Liver (tissue), 9 donors: Measurements from ENCODE around the gene CCDC68. TPM values are rescaled to one million over a fixed set of nuclear protein-coding genes. Genes with fewer than 3 reads are reported as not detected.

ENCODE experiments used
- DNase-seq: peaks from one replicate; pipeline ENCODE4 v3.0.0-alpha.2; 2017; ENCODE audit warnings: low spot score
- H3K27ac ChIP-seq, 2 donors: one replicate each; pipeline ENCODE4 v1.7.0; 2013; ENCODE audit warnings: inconsistent platforms in 2 of 2, low read length in 2 of 2, control low read depth in 1 of 2, low read depth in 1 of 2, mild to moderate bottlenecking in 1 of 2
- H3K27me3 ChIP-seq, 4 donors: one replicate each; pipeline versions ENCODE4 v1.6.1 to v1.7.0; 2013; ENCODE audit warnings: low read length in 3 of 4, inconsistent platforms in 1 of 4, mild to moderate bottlenecking in 1 of 4, moderate library complexity in 1 of 4; ENCODE audit not compliant: control insufficient read depth in 4 of 4, insufficient read depth in 4 of 4
- H3K36me3 ChIP-seq, 4 donors: one replicate each; pipeline versions ENCODE4 v1.6.1 to v1.7.0; 2013; ENCODE audit warnings: low read length in 3 of 4, mild to moderate bottlenecking in 3 of 4, low read depth in 1 of 4, moderate library complexity in 1 of 4; ENCODE audit not compliant: control insufficient read depth in 4 of 4, insufficient read depth in 3 of 4
- H3K4me1 ChIP-seq, 4 donors: one replicate each; pipeline versions ENCODE4 v1.6.1 to v1.7.0; 2013; ENCODE audit warnings: low read length in 3 of 4, mild to moderate bottlenecking in 3 of 4, moderate library complexity in 1 of 4; ENCODE audit not compliant: control insufficient read depth in 4 of 4, insufficient read depth in 4 of 4
- H3K4me3 ChIP-seq, 3 donors: one replicate each; pipeline versions ENCODE4 v1.6.1 to v1.7.0; 2013; ENCODE audit warnings: low read length in 3 of 3, control low read depth in 1 of 3, low read depth in 1 of 3, mild to moderate bottlenecking in 1 of 3
- H3K9ac ChIP-seq, 2 donors: one replicate each; pipeline ENCODE4 v1.7.0; 2013; ENCODE audit warnings: low read length in 2 of 2, mild to moderate bottlenecking in 2 of 2, moderate library complexity in 2 of 2, control low read depth in 1 of 2, low read depth in 1 of 2
- H3K9me3 ChIP-seq, 4 donors: one replicate each; pipeline versions ENCODE4 v1.6.1 to v1.7.0; 2013; ENCODE audit warnings: low read length in 3 of 4; ENCODE audit not compliant: control insufficient read depth in 4 of 4
- EGR1 ChIP-seq, 2 donors: IDR thresholded peaks; 2 replicates each; pipeline ENCODE4 v1.6.1; 2016 to 2018; ENCODE audit warnings: antibody characterized with exemption in 2 of 2, low read depth in 2 of 2
- FOXA1 ChIP-seq: IDR thresholded peaks from 2 replicates; pipeline ENCODE4 v1.6.1; 2016; ENCODE audit warnings: antibody characterized with exemption
- FOXA2 ChIP-seq: IDR thresholded peaks from 2 replicates; pipeline ENCODE4 v1.6.1; 2016; ENCODE audit warnings: antibody characterized with exemption
- GABPA ChIP-seq, 2 donors: IDR thresholded peaks in 1 of 2; conservative IDR thresholded peaks in 1 of 2; 2 replicates each; pipeline ENCODE4 v1.6.1; 2016; ENCODE audit warnings: antibody characterized with exemption in 2 of 2, mild to moderate bottlenecking in 1 of 2, moderate library complexity in 1 of 2
- HNF4A ChIP-seq, 2 donors: conservative IDR thresholded peaks; 2 replicates each; pipeline ENCODE4 v1.6.1; 2016; ENCODE audit warnings: antibody characterized with exemption in 2 of 2, mild to moderate bottlenecking in 2 of 2
- HNF4G ChIP-seq: IDR thresholded peaks from 2 replicates; pipeline ENCODE4 v1.6.1; 2016; ENCODE audit warnings: antibody characterized with exemption
- JUND ChIP-seq, 2 donors: IDR thresholded peaks; 2 replicates each; pipeline ENCODE4 v1.6.1; 2016; ENCODE audit warnings: antibody characterized with exemption in 2 of 2
- NR2F2 ChIP-seq: IDR thresholded peaks from 2 replicates; pipeline ENCODE4 v1.6.1; 2016; ENCODE audit warnings: antibody characterized with exemption
- RAD21 ChIP-seq, 2 donors: IDR thresholded peaks; 2 replicates each; pipeline ENCODE4 v1.6.1; 2016; ENCODE audit warnings: antibody characterized with exemption in 2 of 2, mild to moderate bottlenecking in 2 of 2
- RXRA ChIP-seq, 2 donors: IDR thresholded peaks; 2 replicates each; pipeline ENCODE4 v1.6.1; 2017 to 2018; ENCODE audit warnings: antibody characterized with exemption in 2 of 2, mild to moderate bottlenecking in 1 of 2
- SP1 ChIP-seq: IDR thresholded peaks from 2 replicates; pipeline ENCODE4 v1.6.1; 2018; ENCODE audit warnings: antibody characterized with exemption, mild to moderate bottlenecking
- TAF1 ChIP-seq: conservative IDR thresholded peaks from 2 replicates; pipeline ENCODE4 v1.6.1; 2016; ENCODE audit warnings: antibody characterized with exemption, mild to moderate bottlenecking
- YY1 ChIP-seq: IDR thresholded peaks from 2 replicates; pipeline ENCODE4 v1.6.1; 2016; ENCODE audit warnings: antibody characterized with exemption, mild to moderate bottlenecking
- WGBS: extraction: QIAGEN DNeasy Blood & Tissue Kit; methylation state at CpG from one replicate; pipeline ENCODE4 v1.1.7; 2013; 5-methylcytosine and 5-hydroxymethylcytosine counted together
- polyA plus RNA-seq, 2 donors: library from polyadenylated mRNA; stranded (reverse) in 1 of 2; unstranded in 1 of 2; fragments of 200-250 nt in 1 of 2; fragments of >200 nt in 1 of 2; fragmentation: Nextera tagmentation in 1 of 2; extraction: Ambion mirVana in 1 of 2; gene quantifications; one replicate each; pipeline versions ENCODE4 v1.2.1 to v1.2.3, GENCODE V29; 2013 to 2015
- total RNA-seq, 2 donors: library from RNA; depleted of rRNA; stranded (reverse); fragments of >200 nt; gene quantifications; one replicate each; pipeline ENCODE4 v1.2.3, GENCODE V29; 2014
- TF ChIP-seq, protein P1 (sequence below): IDR thresholded peaks from 2 replicates; pipeline ENCODE4 v1.6.1; 2016; ENCODE audit warnings: antibody characterized with exemption
- TF ChIP-seq, protein P2 (sequence below): IDR thresholded peaks from 2 replicates; pipeline ENCODE4 v1.6.1; 2016; ENCODE audit warnings: antibody characterized with exemption, mild to moderate bottlenecking
- TF ChIP-seq, protein P3 (sequence below): fragments of 150-350 bp; IDR thresholded peaks from 2 replicates; pipeline ENCODE4 v1.5.1; 2017; ENCODE audit warnings: improper control_type of control experiment, low read depth, low read length; ENCODE audit not compliant: missing input control
- TF ChIP-seq, protein P4 (sequence below): IDR thresholded peaks from 2 replicates; pipeline ENCODE4 v1.6.1; 2016; ENCODE audit warnings: antibody characterized with exemption
- TF ChIP-seq, protein P5 (sequence below): IDR thresholded peaks from 2 replicates; pipeline ENCODE4 v1.6.1; 2016; ENCODE audit warnings: antibody characterized with exemption
- donor health status: healthy.
- donor health status: healthy.
- donor health status: healthy.
- donor health status: healthy.
- donor health status: healthy.

The CCDC68 gene
- total and polyA plus RNA-seq, 4 donors, result 2.6 to 17.5 (median 11.2) TPM

DNA sequence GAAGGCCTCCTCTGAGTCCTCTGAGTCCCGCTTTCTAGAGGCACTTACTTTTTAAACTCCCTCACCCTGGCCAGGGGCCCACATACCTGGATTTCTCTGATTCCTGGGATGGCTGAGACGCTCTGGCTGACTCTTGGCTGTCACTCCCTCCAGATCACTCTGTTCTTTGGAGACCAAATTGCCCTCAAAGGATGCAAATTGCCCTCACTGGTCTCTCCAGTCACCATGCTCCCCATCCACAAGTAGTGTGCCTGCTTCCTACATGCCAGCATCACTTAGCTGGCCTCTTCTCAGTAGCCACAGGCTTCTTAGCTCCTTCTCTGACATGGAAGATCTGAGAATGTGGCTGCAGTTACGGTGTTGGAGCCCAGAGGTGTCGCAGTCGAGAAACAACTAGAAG lies 41.3 kb upstream of the CCDC68 start (continued):
- TF ChIP-seq, protein P1, sequence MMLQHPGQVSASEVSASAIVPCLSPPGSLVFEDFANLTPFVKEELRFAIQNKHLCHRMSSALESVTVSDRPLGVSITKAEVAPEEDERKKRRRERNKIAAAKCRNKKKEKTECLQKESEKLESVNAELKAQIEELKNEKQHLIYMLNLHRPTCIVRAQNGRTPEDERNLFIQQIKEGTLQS, result no peak
- TF ChIP-seq GABPA (IDR thresholded peaks at IDR 0.05 in 1 of 2, conservative IDR thresholded peaks at IDR 0.05 in 1 of 2) (no peak), EGR1 (IDR thresholded peaks at IDR 0.05; ENCODE audit: low read depth in 2 of 2) (no peak)

DNA sequence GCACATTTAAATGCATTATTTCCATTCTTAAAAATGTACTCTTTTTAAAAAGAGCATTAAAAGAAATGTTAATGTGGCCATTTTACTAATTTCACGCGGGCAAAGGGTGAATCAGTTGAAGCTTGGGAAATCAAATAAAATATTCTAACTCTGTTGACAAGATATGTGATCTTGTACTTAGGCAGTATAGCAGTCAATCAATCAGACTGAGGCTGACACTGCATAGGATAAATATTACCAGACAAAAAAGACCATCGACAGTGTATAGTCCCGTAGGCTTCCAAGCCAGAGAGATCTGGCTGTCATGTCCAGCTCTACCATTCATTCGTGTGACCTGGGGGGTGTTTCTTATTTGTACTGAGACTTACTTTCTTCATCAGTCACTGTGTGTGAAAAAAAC lies 39.8 kb upstream of the CCDC68 start:
- WGBS, result 96% methylated on average over 5 of the region's 5 CpGs
- Histone ChIP-seq H3K36me3 (no peaks in the 10 kb centered on the region), H3K27me3 (no peaks in the 10 kb centered on the region), H3K9ac (no peak overlapping the region), H3K27ac (no peak overlapping the region), H3K9me3 (no peaks in the 10 kb centered on the region), H3K4me3 (no peak overlapping the region), H3K4me1 (no peaks in the 10 kb centered on the region)
- TF ChIP-seq HNF4G, result no peak
- TF ChIP-seq HNF4A (conservative IDR thresholded peaks at IDR 0.05), result no peak
- TF ChIP-seq, protein P2, sequence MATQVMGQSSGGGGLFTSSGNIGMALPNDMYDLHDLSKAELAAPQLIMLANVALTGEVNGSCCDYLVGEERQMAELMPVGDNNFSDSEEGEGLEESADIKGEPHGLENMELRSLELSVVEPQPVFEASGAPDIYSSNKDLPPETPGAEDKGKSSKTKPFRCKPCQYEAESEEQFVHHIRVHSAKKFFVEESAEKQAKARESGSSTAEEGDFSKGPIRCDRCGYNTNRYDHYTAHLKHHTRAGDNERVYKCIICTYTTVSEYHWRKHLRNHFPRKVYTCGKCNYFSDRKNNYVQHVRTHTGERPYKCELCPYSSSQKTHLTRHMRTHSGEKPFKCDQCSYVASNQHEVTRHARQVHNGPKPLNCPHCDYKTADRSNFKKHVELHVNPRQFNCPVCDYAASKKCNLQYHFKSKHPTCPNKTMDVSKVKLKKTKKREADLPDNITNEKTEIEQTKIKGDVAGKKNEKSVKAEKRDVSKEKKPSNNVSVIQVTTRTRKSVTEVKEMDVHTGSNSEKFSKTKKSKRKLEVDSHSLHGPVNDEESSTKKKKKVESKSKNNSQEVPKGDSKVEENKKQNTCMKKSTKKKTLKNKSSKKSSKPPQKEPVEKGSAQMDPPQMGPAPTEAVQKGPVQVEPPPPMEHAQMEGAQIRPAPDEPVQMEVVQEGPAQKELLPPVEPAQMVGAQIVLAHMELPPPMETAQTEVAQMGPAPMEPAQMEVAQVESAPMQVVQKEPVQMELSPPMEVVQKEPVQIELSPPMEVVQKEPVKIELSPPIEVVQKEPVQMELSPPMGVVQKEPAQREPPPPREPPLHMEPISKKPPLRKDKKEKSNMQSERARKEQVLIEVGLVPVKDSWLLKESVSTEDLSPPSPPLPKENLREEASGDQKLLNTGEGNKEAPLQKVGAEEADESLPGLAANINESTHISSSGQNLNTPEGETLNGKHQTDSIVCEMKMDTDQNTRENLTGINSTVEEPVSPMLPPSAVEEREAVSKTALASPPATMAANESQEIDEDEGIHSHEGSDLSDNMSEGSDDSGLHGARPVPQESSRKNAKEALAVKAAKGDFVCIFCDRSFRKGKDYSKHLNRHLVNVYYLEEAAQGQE, result no peak
- TF ChIP-seq RXRA (IDR thresholded peaks at IDR 0.05), result no peak
- TF ChIP-seq, protein P3, sequence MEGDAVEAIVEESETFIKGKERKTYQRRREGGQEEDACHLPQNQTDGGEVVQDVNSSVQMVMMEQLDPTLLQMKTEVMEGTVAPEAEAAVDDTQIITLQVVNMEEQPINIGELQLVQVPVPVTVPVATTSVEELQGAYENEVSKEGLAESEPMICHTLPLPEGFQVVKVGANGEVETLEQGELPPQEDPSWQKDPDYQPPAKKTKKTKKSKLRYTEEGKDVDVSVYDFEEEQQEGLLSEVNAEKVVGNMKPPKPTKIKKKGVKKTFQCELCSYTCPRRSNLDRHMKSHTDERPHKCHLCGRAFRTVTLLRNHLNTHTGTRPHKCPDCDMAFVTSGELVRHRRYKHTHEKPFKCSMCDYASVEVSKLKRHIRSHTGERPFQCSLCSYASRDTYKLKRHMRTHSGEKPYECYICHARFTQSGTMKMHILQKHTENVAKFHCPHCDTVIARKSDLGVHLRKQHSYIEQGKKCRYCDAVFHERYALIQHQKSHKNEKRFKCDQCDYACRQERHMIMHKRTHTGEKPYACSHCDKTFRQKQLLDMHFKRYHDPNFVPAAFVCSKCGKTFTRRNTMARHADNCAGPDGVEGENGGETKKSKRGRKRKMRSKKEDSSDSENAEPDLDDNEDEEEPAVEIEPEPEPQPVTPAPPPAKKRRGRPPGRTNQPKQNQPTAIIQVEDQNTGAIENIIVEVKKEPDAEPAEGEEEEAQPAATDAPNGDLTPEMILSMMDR, result no peak
- no peak for TF ChIP-seq SP1
- TF ChIP-seq FOXA2, result no peak
- TF ChIP-seq RAD21 (IDR thresholded peaks at IDR 0.05), result no peak
- TF ChIP-seq NR2F2, result no peak
- TF ChIP-seq GABPA (IDR thresholded peaks at IDR 0.05 in 1 of 2, conservative IDR thresholded peaks at IDR 0.05 in 1 of 2), result no peak
- TF ChIP-seq YY1, result no peak
- TF ChIP-seq, protein P4, sequence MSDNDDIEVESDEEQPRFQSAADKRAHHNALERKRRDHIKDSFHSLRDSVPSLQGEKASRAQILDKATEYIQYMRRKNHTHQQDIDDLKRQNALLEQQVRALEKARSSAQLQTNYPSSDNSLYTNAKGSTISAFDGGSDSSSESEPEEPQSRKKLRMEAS, result no peak
- TF ChIP-seq TAF1, result no peak
- no peak for TF ChIP-seq EGR1 (IDR thresholded peaks at IDR 0.05; ENCODE audit: low read depth in 2 of 2)
- TF ChIP-seq, protein P5, sequence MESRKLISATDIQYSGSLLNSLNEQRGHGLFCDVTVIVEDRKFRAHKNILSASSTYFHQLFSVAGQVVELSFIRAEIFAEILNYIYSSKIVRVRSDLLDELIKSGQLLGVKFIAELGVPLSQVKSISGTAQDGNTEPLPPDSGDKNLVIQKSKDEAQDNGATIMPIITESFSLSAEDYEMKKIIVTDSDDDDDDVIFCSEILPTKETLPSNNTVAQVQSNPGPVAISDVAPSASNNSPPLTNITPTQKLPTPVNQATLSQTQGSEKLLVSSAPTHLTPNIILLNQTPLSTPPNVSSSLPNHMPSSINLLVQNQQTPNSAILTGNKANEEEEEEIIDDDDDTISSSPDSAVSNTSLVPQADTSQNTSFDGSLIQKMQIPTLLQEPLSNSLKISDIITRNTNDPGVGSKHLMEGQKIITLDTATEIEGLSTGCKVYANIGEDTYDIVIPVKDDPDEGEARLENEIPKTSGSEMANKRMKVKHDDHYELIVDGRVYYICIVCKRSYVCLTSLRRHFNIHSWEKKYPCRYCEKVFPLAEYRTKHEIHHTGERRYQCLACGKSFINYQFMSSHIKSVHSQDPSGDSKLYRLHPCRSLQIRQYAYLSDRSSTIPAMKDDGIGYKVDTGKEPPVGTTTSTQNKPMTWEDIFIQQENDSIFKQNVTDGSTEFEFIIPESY, result no peak
- TF ChIP-seq JUND (IDR thresholded peaks at IDR 0.05), result no peak
- TF ChIP-seq FOXA1, result no peak
- DNase-seq, result no peak
